Left ventricle myocardium inferior (tissue), 1 donor: ENCODE results near the gene SHTN1. TPM values are rescaled to one million over a fixed set of nuclear protein-coding genes. Genes with fewer than 3 reads are reported as not detected.

ENCODE experiments used
- DNase-seq: peaks from one replicate; pipeline ENCODE4 v3.0.0-alpha.2; 2020
- H3K27ac ChIP-seq: fragments of 200-600 bp; replicated peaks from 2 replicates; pipeline ENCODE4 v1.8.0; 2021
- H3K27me3 ChIP-seq: fragments of 200-600 bp; 2 replicates; pipeline ENCODE4 v1.8.0; 2021; ENCODE audit warnings: low read depth
- H3K36me3 ChIP-seq: fragments of 200-600 bp; 2 replicates; pipeline ENCODE4 v1.8.0; 2021
- H3K4me1 ChIP-seq: fragments of 200-600 bp; 2 replicates; pipeline ENCODE4 v1.8.0; 2021
- H3K4me3 ChIP-seq: fragments of 200-600 bp; 2 replicates; pipeline ENCODE4 v1.8.0; 2021; ENCODE audit warnings: mild to moderate bottlenecking, moderate library complexity
- H3K9me3 ChIP-seq: fragments of 200-600 bp; replicated peaks from 2 replicates; pipeline ENCODE4 v1.8.0; 2021
- CTCF ChIP-seq: fragments of 200-600 bp; IDR thresholded peaks from 2 replicates; pipeline ENCODE4 v1.8.0; 2021; ENCODE audit warnings: antibody characterized with exemption, mild to moderate bottlenecking, borderline replicate concordance
- intact Hi-C: fragments of 100-400 bp; cut with micrococcal nuclease; formaldehyde crosslinking; loops from one replicate; pipeline ENCODE4 v1.11.0; 2022
- total RNA-seq: library from RNA; stranded (reverse); fragmentation: NEBNext Ultra II Directional; extraction: Animal tissue kit (Norgen Biotek cat#: 25700); gene quantifications from one replicate; pipeline ENCODE4 v1.2.1, GENCODE V29; 2021
- donor health status: DM: no; HTN: yes; CAD: no; lungs with severe emphysema.

The SHTN1 gene
- total RNA-seq, 1 donor from 2014 or later = 2.0 TPM

GRCh38 chr10:116853287-116853686 is 151.7 kb downstream of the SHTN1 start:
- H3K4me3 ChIP-seq = no peak overlapping the region
- no peaks in the 10 kb centered on the region for H3K36me3 ChIP-seq
- H3K4me1 ChIP-seq = peaks cover 17% of the 10 kb centered on the region
- peaks cover 9% of the 10 kb centered on the region for H3K9me3 ChIP-seq
- no peak for DNase-seq
- peaks cover 31% of the 10 kb centered on the region for H3K27me3 ChIP-seq
- intact Hi-C loops = no loop called here
- TF ChIP-seq CTCF = no peak
- H3K27ac ChIP-seq = no peak overlapping the region

GRCh38 chr10:116852246-116852645 is 152.7 kb downstream of the SHTN1 start:
- no peaks in the 10 kb centered on the region for H3K9me3 ChIP-seq
- no peak for TF ChIP-seq CTCF
- no peak for DNase-seq

GRCh38 chr10:116850058-116850611 is 154.9 kb downstream of the SHTN1 start:
- Histone ChIP-seq H3K4me1 (peaks cover 17% of the 10 kb centered on the region), H3K4me3 (peak overlapping the region; percentile 79), H3K9me3 (no peaks in the 10 kb centered on the region), H3K27ac (peak overlapping the region; percentile 79), H3K27me3 (peaks cover 47% of the 10 kb centered on the region), H3K36me3 (no peaks in the 10 kb centered on the region)
- TF ChIP-seq CTCF = no peak
- DNase-seq = no peak
- intact Hi-C loops = no loop called here

More at GRCh38 chr10:116852246-116852645, 152.7 kb downstream of the SHTN1 start:
- Histone ChIP-seq H3K4me3 (no peak overlapping the region), H3K27me3 (peaks cover 41% of the 10 kb centered on the region), H3K4me1 (peaks cover 17% of the 10 kb centered on the region), H3K36me3 (no peaks in the 10 kb centered on the region), H3K27ac (no peak overlapping the region)
- intact Hi-C loops = no loop called here

- intact Hi-C loops = no loop called here
- peak within 1 kb of the TSS; percentile 79 for H3K27ac ChIP-seq
- H3K9me3 ChIP-seq = no peaks in the 10 kb centered on the region
- peak; percentile 68 for DNase-seq
- peaks cover 17% of the 10 kb centered on the region for H3K4me1 ChIP-seq
- peaks cover 47% of the 10 kb centered on the region for H3K27me3 ChIP-seq
- peak within 1 kb of the TSS; percentile 79 for H3K4me3 ChIP-seq
- no peak for TF ChIP-seq CTCF
- no peaks in the 10 kb centered on the region for H3K36me3 ChIP-seq
Measured at GRCh38 chr10:116849248-116850057, 155.5 kb downstream of the SHTN1 start, which contains the start of gene ENO4. Gene ENO4 (plus strand): TSS chr10:116849499. CDS start chr10:116849567, 68 bp downstream.

GRCh38 chr10:116848944-116849247 is 156.1 kb downstream of the SHTN1 start:
- intact Hi-C loops = no loop called here
- Histone ChIP-seq H3K4me3 (peak overlapping the region; percentile 79), H3K4me1 (peaks cover 17% of the 10 kb centered on the region), H3K27ac (peak overlapping the region; percentile 79), H3K9me3 (no peaks in the 10 kb centered on the region), H3K36me3 (no peaks in the 10 kb centered on the region), H3K27me3 (peaks cover 47% of the 10 kb centered on the region)
- no peak for DNase-seq
- no peak for TF ChIP-seq CTCF
